ENCODE measurements around the gene EVA1C.

DNA sequence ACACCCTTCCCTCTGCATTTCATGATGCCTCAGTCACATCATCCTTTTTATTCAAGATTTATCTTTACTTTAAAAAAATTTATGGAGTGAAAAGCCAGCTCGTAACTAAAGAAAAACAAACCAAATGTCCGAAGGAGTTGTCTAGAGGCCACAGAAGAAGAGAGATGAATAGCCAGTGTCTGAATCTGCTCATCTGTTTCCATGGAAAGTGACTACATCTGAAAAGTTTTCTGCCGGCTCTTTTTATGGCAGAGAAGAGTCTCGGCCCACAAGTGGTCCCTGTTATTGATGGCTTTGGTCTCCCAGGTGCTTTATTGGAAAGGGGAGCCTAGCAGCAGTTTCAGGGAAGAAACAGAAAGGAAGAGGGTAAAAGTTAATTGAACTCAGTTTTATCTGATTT, 5.6 kb downstream of the EVA1C start:
- TF ChIP-seq EP300 (IDR thresholded peaks at IDR 0.05) (no peak), CTCF (IDR thresholded peaks at IDR 0.05) (no peak)

Measured in ovary (tissue), 3 donors.